Liver (tissue), 9 donors: ENCODE results near the gene TMEM125. TPM values are rescaled to one million over a fixed set of nuclear protein-coding genes. Genes with fewer than 3 reads are reported as not detected.

Experiments used
- DNase-seq: peaks from one replicate; pipeline ENCODE4 v3.0.0-alpha.2; 2017; ENCODE audit warnings: low spot score
- H3K27ac ChIP-seq, 2 donors: one replicate each; pipeline ENCODE4 v1.7.0; 2013; ENCODE audit warnings: inconsistent platforms in 2 of 2, low read length in 2 of 2, control low read depth in 1 of 2, low read depth in 1 of 2, mild to moderate bottlenecking in 1 of 2
- H3K27me3 ChIP-seq, 4 donors: one replicate each; pipeline versions ENCODE4 v1.6.1 to v1.7.0; 2013; ENCODE audit warnings: low read length in 3 of 4, inconsistent platforms in 1 of 4, mild to moderate bottlenecking in 1 of 4, moderate library complexity in 1 of 4; ENCODE audit not compliant: control insufficient read depth in 4 of 4, insufficient read depth in 4 of 4
- H3K36me3 ChIP-seq, 4 donors: one replicate each; pipeline versions ENCODE4 v1.6.1 to v1.7.0; 2013; ENCODE audit warnings: low read length in 3 of 4, mild to moderate bottlenecking in 3 of 4, low read depth in 1 of 4, moderate library complexity in 1 of 4; ENCODE audit not compliant: control insufficient read depth in 4 of 4, insufficient read depth in 3 of 4
- H3K4me1 ChIP-seq, 4 donors: one replicate each; pipeline versions ENCODE4 v1.6.1 to v1.7.0; 2013; ENCODE audit warnings: low read length in 3 of 4, mild to moderate bottlenecking in 3 of 4, moderate library complexity in 1 of 4; ENCODE audit not compliant: control insufficient read depth in 4 of 4, insufficient read depth in 4 of 4
- H3K4me3 ChIP-seq, 3 donors: one replicate each; pipeline versions ENCODE4 v1.6.1 to v1.7.0; 2013; ENCODE audit warnings: low read length in 3 of 3, control low read depth in 1 of 3, low read depth in 1 of 3, mild to moderate bottlenecking in 1 of 3
- H3K9ac ChIP-seq, 2 donors: one replicate each; pipeline ENCODE4 v1.7.0; 2013; ENCODE audit warnings: low read length in 2 of 2, mild to moderate bottlenecking in 2 of 2, moderate library complexity in 2 of 2, control low read depth in 1 of 2, low read depth in 1 of 2
- H3K9me3 ChIP-seq, 4 donors: one replicate each; pipeline versions ENCODE4 v1.6.1 to v1.7.0; 2013; ENCODE audit warnings: low read length in 3 of 4; ENCODE audit not compliant: control insufficient read depth in 4 of 4
- ATF3 ChIP-seq: IDR thresholded peaks from 2 replicates; pipeline ENCODE4 v1.6.1; 2016; ENCODE audit warnings: antibody characterized with exemption
- CTCF ChIP-seq: fragments of 150-350 bp; IDR thresholded peaks from 2 replicates; pipeline ENCODE4 v1.5.1; 2017; ENCODE audit warnings: improper control_type of control experiment, low read depth, low read length; ENCODE audit not compliant: missing input control
- EGR1 ChIP-seq, 2 donors: IDR thresholded peaks; 2 replicates each; pipeline ENCODE4 v1.6.1; 2016 to 2018; ENCODE audit warnings: antibody characterized with exemption in 2 of 2, low read depth in 2 of 2
- FOXA1 ChIP-seq: IDR thresholded peaks from 2 replicates; pipeline ENCODE4 v1.6.1; 2016; ENCODE audit warnings: antibody characterized with exemption
- FOXA2 ChIP-seq: IDR thresholded peaks from 2 replicates; pipeline ENCODE4 v1.6.1; 2016; ENCODE audit warnings: antibody characterized with exemption
- GABPA ChIP-seq, 2 donors: IDR thresholded peaks in 1 of 2; conservative IDR thresholded peaks in 1 of 2; 2 replicates each; pipeline ENCODE4 v1.6.1; 2016; ENCODE audit warnings: antibody characterized with exemption in 2 of 2, mild to moderate bottlenecking in 1 of 2, moderate library complexity in 1 of 2
- MAX ChIP-seq: IDR thresholded peaks from 2 replicates; pipeline ENCODE4 v1.6.1; 2016; ENCODE audit warnings: antibody characterized with exemption
- NR2F2 ChIP-seq: IDR thresholded peaks from 2 replicates; pipeline ENCODE4 v1.6.1; 2016; ENCODE audit warnings: antibody characterized with exemption
- RAD21 ChIP-seq, 2 donors: IDR thresholded peaks; 2 replicates each; pipeline ENCODE4 v1.6.1; 2016; ENCODE audit warnings: antibody characterized with exemption in 2 of 2, mild to moderate bottlenecking in 2 of 2
- REST ChIP-seq: IDR thresholded peaks from 2 replicates; pipeline ENCODE4 v1.6.1; 2016; ENCODE audit warnings: antibody characterized with exemption, mild to moderate bottlenecking
- RXRA ChIP-seq, 2 donors: IDR thresholded peaks; 2 replicates each; pipeline ENCODE4 v1.6.1; 2017 to 2018; ENCODE audit warnings: antibody characterized with exemption in 2 of 2, mild to moderate bottlenecking in 1 of 2
- SP1 ChIP-seq: IDR thresholded peaks from 2 replicates; pipeline ENCODE4 v1.6.1; 2018; ENCODE audit warnings: antibody characterized with exemption, mild to moderate bottlenecking
- TAF1 ChIP-seq: conservative IDR thresholded peaks from 2 replicates; pipeline ENCODE4 v1.6.1; 2016; ENCODE audit warnings: antibody characterized with exemption, mild to moderate bottlenecking
- YY1 ChIP-seq: IDR thresholded peaks from 2 replicates; pipeline ENCODE4 v1.6.1; 2016; ENCODE audit warnings: antibody characterized with exemption, mild to moderate bottlenecking
- WGBS: extraction: QIAGEN DNeasy Blood & Tissue Kit; methylation state at CpG from one replicate; pipeline ENCODE4 v1.1.7; 2013; 5-methylcytosine and 5-hydroxymethylcytosine counted together
- polyA plus RNA-seq, 2 donors: library from polyadenylated mRNA; stranded (reverse) in 1 of 2; unstranded in 1 of 2; fragments of 200-250 nt in 1 of 2; fragments of >200 nt in 1 of 2; fragmentation: Nextera tagmentation in 1 of 2; extraction: Ambion mirVana in 1 of 2; gene quantifications; one replicate each; pipeline versions ENCODE4 v1.2.1 to v1.2.3, GENCODE V29; 2013 to 2015
- total RNA-seq, 2 donors: library from RNA; depleted of rRNA; stranded (reverse); fragments of >200 nt; gene quantifications; one replicate each; pipeline ENCODE4 v1.2.3, GENCODE V29; 2014
- donor health status: healthy.
- donor health status: healthy.
- donor health status: healthy.
- donor health status: healthy.
- donor health status: healthy.

TMEM125 gene
- total and polyA plus RNA-seq, 4 donors: 0.21 to 1.0 (median 0.69) TPM

- peaks cover 0 to 16% (median 4%) of the 10 kb centered on the region in 4 donors for H3K4me1 ChIP-seq
- peaks cover 0 to 6% (median 0%) of the 10 kb centered on the region in 4 donors for H3K36me3 ChIP-seq
- no peaks in the 10 kb centered on the region for H3K9me3 ChIP-seq
- no peaks in the 10 kb centered on the region for H3K27me3 ChIP-seq
- WGBS: 22% methylated on average over 10 of the region's 10 CpGs
- DNase-seq: peak; percentile 90
- H3K9ac ChIP-seq: no peak overlapping the region
- no peak overlapping the region for H3K4me3 ChIP-seq
- no peak overlapping the region for H3K27ac ChIP-seq
- TF ChIP-seq YY1 (no peak), CTCF (peak; percentile 92), ATF3 (no peak), SP1 (no peak), FOXA1 (no peak), RAD21 (IDR thresholded peaks at IDR 0.05) (peak; percentile 93 to 97)
Measured at GRCh38 chr1:43227143-43227764, 42.5 kb upstream of the TMEM125 start.

GRCh38 chr1:43229826-43230780 is 39.7 kb upstream of the TMEM125 start:
- H3K4me1 ChIP-seq: peaks cover 1 to 33% (median 25%) of the 10 kb centered on the region in 4 donors
- no peaks in the 10 kb centered on the region for H3K27me3 ChIP-seq
- whole genome bisulfite sequencing: 90% methylated on average over 6 of the region's 6 CpGs
- H3K9ac ChIP-seq: no peak overlapping the region
- H3K4me3 ChIP-seq: no peak overlapping the region
- no peak overlapping the region for H3K27ac ChIP-seq
- H3K9me3 ChIP-seq: no peaks in the 10 kb centered on the region
- H3K36me3 ChIP-seq: no peaks in the 10 kb centered on the region
- TF ChIP-seq RXRA (IDR thresholded peaks at IDR 0.05): no peak
- TF ChIP-seq EGR1 (IDR thresholded peaks at IDR 0.05; ENCODE audit: low read depth in 2 of 2): no peak
- TF ChIP-seq GABPA (IDR thresholded peaks at IDR 0.05 in 1 of 2, conservative IDR thresholded peaks at IDR 0.05 in 1 of 2): no peak
- no peak for TF ChIP-seq YY1
- no peak for TF ChIP-seq FOXA2
- no peak for TF ChIP-seq FOXA1
- no peak for TF ChIP-seq MAX
- DNase-seq: no peak

GRCh38 chr1:43232074-43232473 is 37.7 kb upstream of the TMEM125 start:
- peaks cover 5 to 49% (median 37%) of the 10 kb centered on the region in 4 donors for H3K4me1 ChIP-seq
- no peaks in the 10 kb centered on the region for H3K9me3 ChIP-seq
- no peak for DNase-seq
- 55% methylated on average over 4 of the region's 4 CpGs for WGBS
- no peak overlapping the region for H3K27ac ChIP-seq
- H3K4me3 ChIP-seq: no peak overlapping the region
- no peaks in the 10 kb centered on the region for H3K27me3 ChIP-seq
- H3K9ac ChIP-seq: no peak overlapping the region
- H3K36me3 ChIP-seq: no peaks in the 10 kb centered on the region
- TF ChIP-seq FOXA2 (no peak), YY1 (no peak), TAF1 (no peak), GABPA (IDR thresholded peaks at IDR 0.05 in 1 of 2, conservative IDR thresholded peaks at IDR 0.05 in 1 of 2) (no peak), FOXA1 (no peak), SP1 (no peak), NR2F2 (no peak), EGR1 (IDR thresholded peaks at IDR 0.05; ENCODE audit: low read depth in 2 of 2) (no peak), ATF3 (no peak), RXRA (IDR thresholded peaks at IDR 0.05) (no peak), MAX (no peak), CTCF (no peak), REST (no peak)
